Dermis microvascular lymphatic vessel endothelial cell (primary cell): ENCODE measurements around the gene FBXL7. TPM values are rescaled to one million over a fixed set of nuclear protein-coding genes. Genes with fewer than 3 reads are reported as not detected.

Source experiments
- DNase-seq, 2 donors: peaks; one replicate each; pipeline versions ENCODE4 v3.0.0 to v3.0.0-alpha.2; 2010; ENCODE audit warnings: low read depth in 2 of 2
- total RNA-seq: library from RNA; depleted of rRNA; stranded (reverse); fragments of >200 nt; gene quantifications from 2 replicates; pipeline ENCODE4 v1.2.1, GENCODE V29; 2014

FBXL7 gene
- total RNA-seq, 1 donor from 2014 or later, result 8.6 TPM

GRCh38 chr5:15501091-15501791 lies 1.3 kb downstream of the FBXL7 start:
- peak; percentile 53 to 83 for DNase-seq

- peak in 1 of 2 donors; percentile 36 for DNase-seq
Measured at GRCh38 chr5:15502208-15502607, 2.2 kb downstream of the FBXL7 start.

- DNase-seq, result no peak
Measured at GRCh38 chr5:15506146-15506545, 6.2 kb downstream of the FBXL7 start.

GRCh38 chr5:15506897-15507296 lies 6.9 kb downstream of the FBXL7 start:
- no peak for DNase-seq

- DNase-seq, result no peak
Measured at GRCh38 chr5:15510092-15510491, 10.1 kb downstream of the FBXL7 start.

GRCh38 chr5:15510831-15511230 lies 10.9 kb downstream of the FBXL7 start:
- peak; percentile 41 to 73 for DNase-seq

GRCh38 chr5:15513431-15513830 lies 13.5 kb downstream of the FBXL7 start:
- DNase-seq, result no peak

GRCh38 chr5:15513911-15514310 lies 13.9 kb downstream of the FBXL7 start:
- no peak for DNase-seq

GRCh38 chr5:15515229-15515628 lies 15.2 kb downstream of the FBXL7 start:
- peak in 1 of 2 donors; percentile 15 for DNase-seq

GRCh38 chr5:15516486-15516885 lies 16.5 kb downstream of the FBXL7 start:
- no peak for DNase-seq

GRCh38 chr5:15518786-15519185 lies 18.8 kb downstream of the FBXL7 start:
- no peak for DNase-seq

- DNase-seq, result no peak
Measured at GRCh38 chr5:15520856-15521255, 20.9 kb downstream of the FBXL7 start.

- no peak for DNase-seq
Measured at GRCh38 chr5:15521381-15522186, 21.6 kb downstream of the FBXL7 start.

- DNase-seq, result peak in 1 of 2 donors; percentile 30
Measured at GRCh38 chr5:15522187-15522520, 22.2 kb downstream of the FBXL7 start.

GRCh38 chr5:15524712-15525111 lies 24.7 kb downstream of the FBXL7 start:
- DNase-seq, result no peak

- peak in 1 of 2 donors; percentile 16 for DNase-seq
Measured at GRCh38 chr5:15525703-15526275, 25.8 kb downstream of the FBXL7 start.

- no peak for DNase-seq
Measured at GRCh38 chr5:15526413-15526812, 26.4 kb downstream of the FBXL7 start.

- no peak for DNase-seq
Measured at GRCh38 chr5:15528476-15528875, 28.5 kb downstream of the FBXL7 start.

GRCh38 chr5:15529013-15529412 lies 29.0 kb downstream of the FBXL7 start:
- DNase-seq, result no peak

GRCh38 chr5:15529821-15530220 lies 29.8 kb downstream of the FBXL7 start:
- no peak for DNase-seq

GRCh38 chr5:15533129-15533893 lies 33.3 kb downstream of the FBXL7 start:
- peak in 1 of 2 donors; percentile 25 for DNase-seq

- no peak for DNase-seq
Measured at GRCh38 chr5:15535938-15536337, 36.0 kb downstream of the FBXL7 start.
